Motor neuron (in vitro differentiated cells): Measurements from ENCODE around the gene EPHA5. TPM values are rescaled to one million over a fixed set of nuclear protein-coding genes. Genes with fewer than 3 reads are reported as not detected.

Experiments
- ATAC-seq, 8 experiments: fragments of 200-7000 bp; cut with Tn5 transposase; replicated peaks in 6 of 8; 2 replicates each; pipeline ENCODE4 v1.8.0; 2021; ENCODE audit warnings: mild to moderate bottlenecking in 8 of 8, moderate library complexity in 8 of 8
- H3K27ac ChIP-seq, 2 donors: fragments of 250-450 bp; sonication (Bioruptor Pico); 2 replicates each; pipeline ENCODE4 v1.9.0; 2021; ENCODE audit warnings: antibody characterized with exemption in 2 of 2, mild to moderate bottlenecking in 2 of 2, moderate library complexity in 1 of 2
- H3K4me1 ChIP-seq, 2 donors: fragments of 250-450 bp; sonication (Bioruptor Pico); replicated peaks in 1 of 2; 2 replicates each; pipeline ENCODE4 v1.6.1; 2021; ENCODE audit warnings: antibody characterized with exemption in 2 of 2, mild to moderate bottlenecking in 2 of 2, moderate library complexity in 1 of 2
- H3K4me3 ChIP-seq, 5 donors: fragments of 250-450 bp; sonication (Bioruptor Pico); 2 replicates each; pipeline ENCODE4 v1.9.0; 2021; ENCODE audit warnings: antibody characterized with exemption in 5 of 5, mild to moderate bottlenecking in 5 of 5, moderate library complexity in 4 of 5
- WGBS, 10 experiments: fragments of 450-650 bp; shearing (Covaris generic); methylation state at CpG; one replicate each; pipeline ENCODE4 v1.0.0; 2022; 5-methylcytosine and 5-hydroxymethylcytosine counted together
- in situ Hi-C, 9 experiments: fragments of 400-800 bp; cut with MboI; loops; one replicate each; pipeline ENCODE4 v1.15.0; 2021; ENCODE audit warnings: low sequenced_read_pairs in 9 of 9, low pct_unique_long_range_greater_than_20kb in 2 of 9; ENCODE audit not compliant: unreplicated experiment in 9 of 9
- total RNA-seq, 8 experiments: library from RNA; unstranded; fragments of 300-600 nt; gene quantifications; 2 replicates each; pipeline versions ENCODE4 v1.2.3 to v1.2.4, GENCODE V29; 2022

EPHA5 gene
- total RNA-seq, 8 experiments from 2014 or later, result 0.09 to 65.4 (median 6.6) TPM

DNA sequence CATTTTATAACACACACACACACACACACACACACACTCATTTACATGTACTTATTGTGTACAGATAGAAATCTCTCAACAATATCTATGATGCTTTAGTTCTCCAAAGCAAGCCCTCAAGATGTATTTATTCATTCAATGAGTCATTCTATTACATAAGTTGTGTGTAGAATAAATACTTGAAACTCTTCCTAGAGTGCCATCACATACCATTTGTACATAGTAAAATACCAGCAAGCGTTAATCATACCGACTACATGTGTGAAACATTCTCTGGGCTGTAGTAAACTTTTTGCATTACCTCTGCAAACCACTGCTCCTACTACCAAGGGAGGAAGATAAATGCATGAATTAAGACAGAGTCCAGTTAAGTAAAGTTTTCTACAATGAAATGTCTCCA is 70.9 kb downstream of the EPHA5 start:
- H3K4me1 ChIP-seq, result peaks cover 0 to 3% of the 10 kb centered on the region in 2 donors
- peak in 1 of 8 experiments; percentile 67 for ATAC-seq
- no peak overlapping the region for H3K4me3 ChIP-seq
- in situ Hi-C loops, result no loop called here
- H3K27ac ChIP-seq, result no peak overlapping the region
- 0 to 100% (median 70%) methylated on average over 2 of the region's 2 CpGs for WGBS, 10 experiments

DNA sequence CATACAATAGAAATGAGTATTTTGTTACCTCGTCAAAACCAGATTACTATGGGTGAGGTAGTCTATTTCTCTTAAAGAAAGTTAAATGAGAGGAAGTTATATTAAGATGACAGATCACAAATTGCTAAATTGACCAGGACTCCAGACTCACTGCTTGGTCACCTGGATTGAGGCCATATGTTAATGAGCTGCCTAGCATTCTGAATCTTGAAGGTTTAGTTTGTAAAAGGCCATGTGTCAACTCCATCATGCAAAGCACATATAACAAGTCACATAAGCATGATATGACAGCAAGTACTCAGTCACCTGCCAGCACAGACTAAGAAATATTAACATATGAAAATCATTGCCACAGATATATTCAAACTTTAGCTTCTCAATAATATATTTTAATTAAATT is 72.6 kb downstream of the EPHA5 start:
- H3K4me1 ChIP-seq, result no peaks in the 10 kb centered on the region
- in situ Hi-C loops, result no loop called here
- H3K27ac ChIP-seq, result no peak overlapping the region
- no peak overlapping the region for H3K4me3 ChIP-seq
- 0 to 100% (median 87%) methylated on average over 1 of the region's 1 CpG for WGBS, 10 experiments
- ATAC-seq, result no peak

- Histone ChIP-seq H3K4me1 (no peaks in the 10 kb centered on the region), H3K27ac (no peak overlapping the region), H3K4me3 (no peak overlapping the region)
- in situ Hi-C loops, result no loop called here
- ATAC-seq, result peak in 1 of 8 experiments; percentile 20
- 2 to 75% (median 48%) methylated on average over 1 to 3 of the region's 3 CpGs; no CpG with 5 or more reads in 1 of the 10 experiments for WGBS, 10 experiments
Measured at GRCh38 chr4:65592089-65592488, 78.2 kb downstream of the EPHA5 start.

DNA sequence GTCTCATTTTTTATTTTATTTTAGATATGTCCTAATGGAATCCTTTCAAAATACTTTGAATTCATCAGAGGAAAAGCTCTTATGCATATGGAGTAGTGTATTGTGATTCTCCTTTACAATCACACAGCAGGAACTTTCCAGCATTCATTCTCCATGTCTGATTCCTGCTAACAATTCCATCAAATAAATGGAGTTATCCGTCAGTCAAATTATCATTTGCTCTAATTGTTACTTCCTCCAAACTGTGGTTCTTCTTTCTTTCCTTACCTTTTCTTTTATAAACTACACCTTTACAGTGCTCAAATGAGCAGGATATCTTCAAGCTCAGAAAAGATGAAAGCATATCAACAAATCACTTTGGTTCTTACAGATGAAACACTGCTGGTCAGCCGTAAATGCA is 80.4 kb downstream of the EPHA5 start:
- ATAC-seq, result no peak
- Histone ChIP-seq H3K4me3 (no peak overlapping the region), H3K27ac (no peak overlapping the region), H3K4me1 (no peaks in the 10 kb centered on the region)
- in situ Hi-C loops, result no loop called here
- 0 to 76% (median 37%) methylated on average over 1 to 2 of the region's 2 CpGs; no CpG with 5 or more reads in 3 of the 10 experiments for WGBS, 10 experiments

DNA sequence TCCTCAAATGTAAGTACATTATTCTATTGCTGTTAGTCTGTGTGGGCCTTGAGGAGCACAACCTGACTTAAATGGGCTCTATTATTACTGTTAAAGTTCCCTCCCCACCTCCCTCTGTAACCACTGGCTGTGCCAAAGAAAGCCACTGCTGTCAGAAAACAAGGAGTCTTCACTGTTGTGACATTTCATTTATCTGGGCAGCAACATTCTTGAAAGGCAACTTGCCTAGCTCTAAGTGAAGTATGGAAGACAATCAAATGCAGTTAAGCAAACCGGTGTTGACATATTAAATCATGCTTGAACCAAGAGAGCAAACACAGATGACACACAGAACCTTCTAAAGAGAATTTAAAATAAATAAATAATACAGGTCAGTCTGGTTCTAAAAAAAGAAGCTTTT is 81.0 kb downstream of the EPHA5 start:
- in situ Hi-C loops, result no loop called here
- no peak overlapping the region for H3K27ac ChIP-seq
- no peak overlapping the region for H3K4me3 ChIP-seq
- WGBS, 10 experiments, result 17 to 89% (median 58%) methylated on average over 1 of the region's 1 CpG
- H3K4me1 ChIP-seq, result no peaks in the 10 kb centered on the region
- peak in 1 of 8 experiments; percentile 69 for ATAC-seq

- no peak overlapping the region for H3K4me3 ChIP-seq
- 0 to 100% (median 89%) methylated on average over 1 of the region's 1 CpG; no CpG with 5 or more reads in 1 of the 10 experiments for WGBS, 10 experiments
- no peak for ATAC-seq
- in situ Hi-C loops, result no loop called here
- no peaks in the 10 kb centered on the region for H3K4me1 ChIP-seq
- no peak overlapping the region for H3K27ac ChIP-seq
Measured at GRCh38 chr4:65580551-65580950, 89.7 kb downstream of the EPHA5 start.

DNA sequence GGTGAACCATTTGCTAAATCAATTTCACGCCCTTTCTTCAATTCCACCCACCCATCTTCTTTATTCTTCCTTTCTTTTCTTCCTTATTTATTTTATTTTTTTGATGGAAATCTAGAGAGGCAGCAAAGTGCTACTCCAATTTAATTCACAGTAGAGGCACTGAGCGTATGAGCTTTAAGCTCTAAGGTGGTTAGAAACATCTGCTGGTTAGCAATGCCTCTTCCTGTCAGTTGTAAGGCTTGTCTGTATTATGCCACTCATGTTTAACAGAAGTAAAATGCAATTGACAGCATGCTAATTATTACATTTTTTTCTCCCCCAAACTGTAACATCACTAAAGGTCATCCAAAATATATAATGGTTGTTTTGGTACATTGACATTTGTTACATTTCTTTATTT is 103.8 kb downstream of the EPHA5 start:
- 20 to 100% (median 87%) methylated on average over 2 of the region's 2 CpGs for WGBS, 10 experiments
- ATAC-seq, result no peak
- no peak overlapping the region for H3K27ac ChIP-seq
- no peak overlapping the region for H3K4me3 ChIP-seq
- H3K4me1 ChIP-seq, result peaks cover 0 to 2% of the 10 kb centered on the region in 2 donors
- in situ Hi-C loops, result no loop called here

GRCh38 chr4:65561164-65561563 is 109.1 kb downstream of the EPHA5 start:
- H3K27ac ChIP-seq, result no peak overlapping the region
- peak in 2 of 8 experiments; percentile 25 to 27 for ATAC-seq
- no peak overlapping the region for H3K4me3 ChIP-seq
- WGBS, 10 experiments, result 0 to 57% (median 0%) methylated on average over 1 to 2 of the region's 2 CpGs; no CpG with 5 or more reads in 1 of the 10 experiments
- in situ Hi-C loops, result no loop called here
- peaks cover 0 to 2% of the 10 kb centered on the region in 2 donors for H3K4me1 ChIP-seq

- no peak overlapping the region for H3K27ac ChIP-seq
- no peak overlapping the region for H3K4me3 ChIP-seq
- no peaks in the 10 kb centered on the region for H3K4me1 ChIP-seq
- 0 to 60% (median 23%) methylated on average over 1 to 4 of the region's 4 CpGs for WGBS, 10 experiments
- in situ Hi-C loops, result no loop called here
- no peak for ATAC-seq
Measured at GRCh38 chr4:65559270-65559669, 111.0 kb downstream of the EPHA5 start.

- WGBS, 10 experiments, result 34 to 93% (median 73%) methylated on average over 3 to 8 of the region's 8 CpGs
- Histone ChIP-seq H3K4me1 (peaks cover 2 to 6% of the 10 kb centered on the region in 2 donors), H3K4me3 (no peak overlapping the region), H3K27ac (no peak overlapping the region)
- peak in 2 of 8 experiments; percentile 60 to 71 for ATAC-seq
- in situ Hi-C loops, result no loop called here
Measured at GRCh38 chr4:65552057-65552456, 118.2 kb downstream of the EPHA5 start.

DNA sequence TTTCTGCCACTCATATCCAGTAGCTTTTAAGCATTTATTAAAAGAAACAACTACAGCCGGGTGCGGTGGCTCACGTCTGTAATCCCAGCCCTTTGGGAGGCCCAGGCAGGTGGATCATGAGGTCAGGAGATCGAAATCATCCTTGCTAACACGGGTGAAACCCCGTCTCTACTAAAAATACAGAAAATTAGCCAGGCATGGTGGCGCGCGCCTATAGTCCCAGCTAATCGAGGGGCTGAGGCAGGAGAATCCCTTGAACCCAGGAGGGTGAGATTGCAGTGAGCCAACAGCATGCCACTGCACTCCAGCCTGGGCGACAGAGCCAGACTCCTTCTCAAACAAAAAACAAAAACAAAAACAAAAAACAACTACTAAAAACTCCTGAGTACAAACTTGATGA is 119.8 kb downstream of the EPHA5 start:
- no peak overlapping the region for H3K27ac ChIP-seq
- in situ Hi-C loops, result no loop called here
- WGBS, 10 experiments, result 29 to 100% (median 89%) methylated on average over 2 to 10 of the region's 11 CpGs; no CpG with 5 or more reads in 3 of the 10 experiments
- no peak for ATAC-seq
- peaks cover 2 to 11% of the 10 kb centered on the region in 2 donors for H3K4me1 ChIP-seq
- no peak overlapping the region for H3K4me3 ChIP-seq

DNA sequence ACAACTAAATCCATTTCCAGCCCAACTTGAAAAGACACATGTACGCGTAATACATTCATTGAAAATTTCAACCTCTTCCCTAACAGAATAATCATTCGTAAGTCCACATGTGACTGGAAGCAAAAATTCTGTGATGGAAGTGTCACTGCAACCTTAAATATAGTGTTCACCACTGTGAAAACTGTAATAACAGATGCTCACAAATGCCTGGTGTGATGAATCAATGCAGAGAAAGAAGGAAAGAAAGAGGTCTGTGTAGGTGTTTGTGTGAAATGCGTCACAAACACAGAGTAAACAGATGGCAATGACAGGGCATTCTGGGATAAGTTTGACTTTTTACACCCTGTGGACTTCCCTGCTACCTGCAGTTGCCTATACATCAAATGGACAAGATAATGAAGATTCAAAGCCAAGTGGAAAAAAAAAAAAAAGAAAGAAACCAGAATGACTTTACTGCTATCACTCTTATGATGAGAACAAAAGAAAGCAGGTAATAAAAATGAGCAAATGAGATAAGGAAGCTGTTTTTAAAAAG is 123.3 kb downstream of the EPHA5 start:
- no peak overlapping the region for H3K27ac ChIP-seq
- H3K4me1 ChIP-seq, result peaks cover 2 to 8% of the 10 kb centered on the region in 2 donors
- H3K4me3 ChIP-seq, result no peak overlapping the region
- in situ Hi-C loops, result no loop called here
- peak in 3 of 8 experiments; percentile 60 to 69 (median 62) for ATAC-seq
- WGBS, 10 experiments, result 39 to 100% (median 77%) methylated on average over 1 to 4 of the region's 4 CpGs

DNA sequence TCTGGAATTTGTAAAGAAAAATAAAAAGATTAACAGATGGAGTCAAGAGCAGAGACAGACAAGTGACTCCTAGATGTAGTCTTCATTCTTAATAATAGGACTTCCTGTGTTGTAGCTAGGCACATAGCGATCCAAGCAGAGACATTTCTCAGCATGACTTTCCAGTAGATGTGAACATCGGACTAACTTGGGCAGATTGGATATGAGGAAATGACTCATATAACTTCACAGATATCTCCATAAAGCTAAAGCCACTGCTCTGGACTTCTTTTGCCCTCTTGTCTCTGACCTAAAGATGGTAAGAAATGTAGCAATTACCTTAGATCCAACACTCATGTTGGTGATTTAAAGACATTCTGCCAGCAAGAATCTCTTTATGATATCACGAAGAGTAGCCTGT is 131.7 kb downstream of the EPHA5 start:
- H3K4me1 ChIP-seq, result peaks cover 4 to 15% of the 10 kb centered on the region in 2 donors
- WGBS, 10 experiments, result 0 to 100% (median 90%) methylated on average over 1 to 3 of the region's 3 CpGs; no CpG with 5 or more reads in 2 of the 10 experiments
- H3K27ac ChIP-seq, result no peak overlapping the region
- in situ Hi-C loops, result no loop called here
- H3K4me3 ChIP-seq, result no peak overlapping the region
- no peak for ATAC-seq

DNA sequence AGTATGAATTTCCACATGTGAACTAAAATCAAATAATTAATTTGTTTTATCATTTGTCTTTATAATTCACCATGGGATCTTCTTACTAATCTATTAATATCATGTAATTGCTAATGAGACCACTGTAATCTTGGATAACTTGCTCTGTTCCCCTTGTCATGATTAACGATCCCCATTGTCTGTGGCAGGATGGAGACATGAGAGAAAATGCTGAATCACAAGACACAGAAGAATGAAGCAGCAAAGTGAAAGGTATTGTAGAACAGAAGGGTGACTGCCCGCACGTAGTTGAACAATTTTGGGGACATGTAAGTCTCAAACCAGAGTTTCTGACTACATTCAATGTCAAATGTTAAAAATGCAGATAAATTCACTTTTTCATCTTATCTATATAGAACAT is 135.2 kb downstream of the EPHA5 start:
- 0 to 57% (median 29%) methylated on average over 1 to 3 of the region's 3 CpGs for WGBS, 10 experiments
- Histone ChIP-seq H3K4me1 (peaks cover 4 to 15% of the 10 kb centered on the region in 2 donors), H3K4me3 (no peak overlapping the region), H3K27ac (no peak overlapping the region)
- ATAC-seq, result peak in 5 of 8 experiments; percentile 71 to 88 (median 85)
- in situ Hi-C loops, result no loop called here
